D721Med (cell line): ENCODE results near the gene NUP58.

Experiments used
- DNase-seq: peaks from one replicate; pipeline ENCODE4 v3.0.0; 2011; ENCODE audit warnings: low spot score; ENCODE audit not compliant: insufficient read length
- FAIRE-seq: peaks from 2 replicates; lab custom pipeline; 2011; peaks lifted over from hg19 to GRCh38; lab: Jason Lieb, UNC
- CTCF ChIP-seq: IDR thresholded peaks from 2 replicates; pipeline ENCODE4 v1.5.1; 2012; ENCODE audit warnings: mild to moderate bottlenecking, control low read depth; ENCODE audit not compliant: insufficient read depth; ENCODE audit errors: missing control alignments

Gene NUP58

GRCh38 chr13:25329706-25330105 is 28.3 kb downstream of the NUP58 start:
- no peak for DNase-seq
- no peak for FAIRE-seq
- no peak for TF ChIP-seq CTCF

- FAIRE-seq = no peak
- no peak for DNase-seq
Measured at GRCh38 chr13:25330541-25330940, 29.1 kb downstream of the NUP58 start.

GRCh38 chr13:25335856-25336255 is 34.4 kb downstream of the NUP58 start:
- no peak for FAIRE-seq
- DNase-seq = no peak
- TF ChIP-seq CTCF = no peak

More at GRCh38 chr13:25330541-25330940, 29.1 kb downstream of the NUP58 start:
- no peak for TF ChIP-seq CTCF

- no peak for FAIRE-seq
- no peak for TF ChIP-seq CTCF
Measured at GRCh38 chr13:25345576-25345975, 44.2 kb downstream of the NUP58 start.

DNA sequence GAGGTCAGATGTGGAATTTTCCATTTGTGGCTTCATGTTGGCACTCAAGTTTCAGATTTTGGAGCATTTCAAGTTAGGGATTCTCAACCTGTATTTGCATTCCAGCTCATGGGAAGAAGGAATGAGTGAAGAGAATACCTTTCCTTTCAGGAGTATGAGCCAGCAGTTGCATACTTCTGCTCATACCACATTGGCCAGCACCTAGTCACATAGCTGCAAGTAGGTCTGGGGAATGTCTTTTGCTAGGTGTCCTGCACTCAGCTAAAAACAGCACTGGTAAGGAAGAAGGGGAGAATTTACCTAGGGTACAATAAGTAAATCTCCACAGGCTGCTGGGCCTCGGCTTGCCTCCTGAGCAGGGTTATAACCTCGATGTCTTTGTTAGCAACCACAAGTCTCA is 45.7 kb downstream of the NUP58 start:
- no peak for TF ChIP-seq CTCF
- DNase-seq (no peak), FAIRE-seq (no peak)

More at GRCh38 chr13:25345576-25345975, 44.2 kb downstream of the NUP58 start:
- no peak for DNase-seq

DNA sequence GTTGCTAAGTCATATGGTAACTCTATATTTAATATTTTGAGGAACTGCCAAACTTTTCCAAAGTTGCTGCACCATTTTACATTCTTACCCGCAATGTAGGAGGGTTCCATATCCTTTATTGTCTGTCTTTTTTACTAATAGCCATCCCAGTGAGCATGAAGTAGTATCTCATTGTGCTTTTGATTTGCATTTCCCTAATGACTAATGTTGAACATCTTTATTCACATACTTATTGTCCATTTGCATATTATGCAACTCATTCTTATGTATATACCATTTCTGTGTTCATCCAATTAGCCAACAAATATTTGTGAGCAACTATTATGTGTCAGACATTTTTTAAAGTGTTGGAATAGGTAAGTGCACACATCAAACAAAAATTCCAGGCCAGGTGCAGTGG is 50.0 kb downstream of the NUP58 start:
- FAIRE-seq = no peak
- no peak for DNase-seq
- no peak for TF ChIP-seq CTCF

- FAIRE-seq (no peak), DNase-seq (no peak)
- no peak for TF ChIP-seq CTCF
Measured at GRCh38 chr13:25352230-25352629, 50.8 kb downstream of the NUP58 start.
